HepG2 (cell line): Measurements from ENCODE around the gene POPDC2. TPM values are rescaled to one million over a fixed set of nuclear protein-coding genes. Genes with fewer than 3 reads are reported as not detected.

ENCODE experiments used
- ATAC-seq: fragments of 200-7000 bp; cut with Tn5 transposase; 3 replicates; pipeline ENCODE4 v1.9.1; 2020; ENCODE audit warnings: mild to moderate bottlenecking, moderate library complexity
- BruUV-seq: library from RNA; stranded (reverse); fragments of 400-500 nt; replicated peaks from 2 replicates; lab custom pipeline; 2021; lab: Mats Ljungman, UMichigan
- CTCF ChIA-PET: fragments of 300-600 bp; formaldehyde crosslinking; extraction: SDS; loops from one replicate; lab custom pipeline; 2021; ENCODE audit warnings: low total read pairs, inconsistent platforms, low intra/inter-chr PET ratio; lab: Yijun Ruan, JAX
- POLR2A ChIA-PET: fragments of 350-600 bp; sonication (Branson Sonifier 250); formaldehyde crosslinking; loops from one replicate; lab custom pipeline; 2020; ENCODE audit warnings: antibody characterized with exemption, inconsistent platforms; lab: Yijun Ruan, JAX
- DNase-seq: peaks from one replicate; pipeline ENCODE4 v3.0.0-alpha.2; 2015; ENCODE audit warnings: low spot score
- FAIRE-seq: peaks from 3 replicates; lab custom pipeline; 2011; peaks lifted over from hg19 to GRCh38; lab: Jason Lieb, UNC
- H2AFZ ChIP-seq: one replicate; pipeline ENCODE4 v1.6.1; 2011; ENCODE audit warnings: low read length, inconsistent platforms
- H3K27ac ChIP-seq: fragments of 300-600 bp; 3 replicates; pipeline ENCODE4 v1.8.0; 2011; ENCODE audit warnings: mixed run types, mild to moderate bottlenecking, mixed read lengths, low read length, inconsistent platforms; ENCODE audit not compliant: insufficient read depth; ENCODE audit errors: extremely low read length
- H3K27me3 ChIP-seq, 2 experiments: fragments of 200-600 bp in 1 of 2; 2 replicates in 1 of 2; 3 replicates in 1 of 2; pipeline versions ENCODE4 v1.6.0 to v1.8.0; 2011; ENCODE audit warnings: low read length in 2 of 2, mild to moderate bottlenecking in 2 of 2, moderate library complexity in 2 of 2, inconsistent platforms in 1 of 2; ENCODE audit not compliant: insufficient read depth in 2 of 2, control insufficient read depth in 1 of 2
- H3K36me3 ChIP-seq, 2 experiments: fragments of 200-600 bp in 1 of 2; replicated peaks in 1 of 2; 2 replicates in 1 of 2; 3 replicates in 1 of 2; pipeline versions ENCODE4 v1.5.1 to v1.8.0; 2011; ENCODE audit warnings: low read length in 2 of 2, inconsistent platforms in 1 of 2; ENCODE audit not compliant: insufficient read depth in 2 of 2, control insufficient read depth in 1 of 2
- H3K4me1 ChIP-seq: 2 replicates; pipeline ENCODE4 v1.5.1; 2012; ENCODE audit warnings: low read length, inconsistent platforms; ENCODE audit not compliant: insufficient read depth
- H3K4me2 ChIP-seq: 2 replicates; pipeline ENCODE4 v1.6.0; 2011; ENCODE audit warnings: low read depth, low read length, inconsistent platforms
- H3K4me3 ChIP-seq, 3 experiments: fragments of 200-600 bp in 1 of 3; sonication (generic), shearing (Covaris generic) in 1 of 3; replicated peaks in 1 of 3; 2 replicates each; pipeline ENCODE4 v1.5.1; 2011 to 2016; ENCODE audit warnings: low read length in 3 of 3, inconsistent platforms in 2 of 3, low read depth in 2 of 3, mild to moderate bottlenecking in 2 of 3, control low read depth in 1 of 3, mixed read lengths in 1 of 3; ENCODE audit not compliant: insufficient read depth in 1 of 3
- H3K79me2 ChIP-seq: one replicate; pipeline ENCODE4 v1.6.1; 2011; ENCODE audit warnings: low read length, inconsistent platforms; ENCODE audit not compliant: insufficient read depth
- H3K9ac ChIP-seq: 2 replicates; pipeline ENCODE4 v1.6.0; 2011; ENCODE audit warnings: mild to moderate bottlenecking, low read depth, low read length, inconsistent platforms; ENCODE audit not compliant: insufficient read depth
- H3K9me3 ChIP-seq: 2 replicates; pipeline ENCODE4 v1.5.1; 2012; ENCODE audit warnings: mild to moderate bottlenecking, low read length
- H4K20me1 ChIP-seq: 2 replicates; pipeline ENCODE4 v1.6.0; 2011; ENCODE audit warnings: inconsistent platforms, mild to moderate bottlenecking, low read length, moderate library complexity; ENCODE audit not compliant: insufficient read depth
- JUN ChIP-seq: sonication (generic); formaldehyde crosslinking; IDR thresholded peaks from 2 replicates; pipeline ENCODE4 v1.4.0; 2020; ENCODE audit warnings: mild to moderate bottlenecking, missing genetic modification reagents
- PLSCR1 ChIP-seq: sonication (generic); formaldehyde crosslinking; IDR thresholded peaks from 2 replicates; pipeline ENCODE4 v1.5.0; 2020; ENCODE audit warnings: missing genetic modification reagents, mild to moderate bottlenecking, borderline replicate concordance
- SNAI1 ChIP-seq: sonication (generic); formaldehyde crosslinking; IDR thresholded peaks from 2 replicates; pipeline ENCODE4 v1.5.0; 2020; ENCODE audit warnings: mild to moderate bottlenecking, missing genetic modification reagents, borderline replicate concordance
- WGBS: methylation state at CpG from one replicate; pipeline ENCODE4 v1.1.6; 2017; ENCODE audit warnings: low lambda C conversion rate; 5-methylcytosine and 5-hydroxymethylcytosine counted together
- in situ Hi-C: cut with HindIII; loops from 2 replicates; pipeline ENCODE4 v1.10.0; 2017; ENCODE audit warnings: low pct_unique_long_range_greater_than_20kb; ENCODE audit not compliant: extremely low pct_ligation_motif_present
- intact Hi-C: fragments of 100-400 bp; cut with micrococcal nuclease; formaldehyde crosslinking; loops from one replicate; pipeline ENCODE4 v1.10.0; 2022; ENCODE audit not compliant: unreplicated experiment
- polyA plus RNA-seq, 8 experiments: library from polyadenylated mRNA; depleted of rRNA in 3 of 8; stranded (reverse) in 7 of 8; unstranded in 1 of 8; fragments of >200 nt; fragmentation: Illumina TruSeq in 4 of 8; extraction: Trizol in 4 of 8; gene quantifications; 2 replicates each; pipeline versions ENCODE4 v1.2.1 to v1.2.3, GENCODE V29; 2011 to 2016; ENCODE audit warnings: low read depth in 4 of 8, missing spikeins in 1 of 8, mixed read lengths in 1 of 8; ENCODE audit not compliant: insufficient read depth in 1 of 8
- total RNA-seq, 5 experiments: library from RNA; depleted of rRNA; stranded (reverse); fragments of >200 nt; fragmentation: Illumina TruSeq; extraction: Trizol; gene quantifications; 2 replicates each; pipeline ENCODE4 v1.2.3, GENCODE V29; 2016; ENCODE audit warnings: low read depth in 1 of 5

Gene POPDC2
- total and polyA plus RNA-seq, 2 of the 13 experiments (the other 11 are each of a cell fraction or from before 2014, with no cell fraction given): 0.18 to 0.58 TPM

GRCh38 chr3:119592861-119593260 lies 67.5 kb downstream of the POPDC2 start:
- ATAC-seq (no peak), FAIRE-seq (no peak), DNase-seq (no peak)
- ChIA-PET CTCF (no interaction called here), POLR2A (no interaction called here)
- Histone ChIP-seq H3K27me3 (peaks cover 0 to 1% of the 10 kb centered on the region in 2 experiments; a peak in 1 of 5 replicates), H2AFZ (no peak overlapping the region), H3K79me2 (no peaks in the 10 kb centered on the region), H4K20me1 (no peaks in the 10 kb centered on the region), H3K4me1 (peaks cover 18% of the 10 kb centered on the region; the same call in 1 of the 2 replicates), H3K9ac (no peak overlapping the region), H3K4me3 (no peak overlapping the region), H3K36me3 (no peaks in the 10 kb centered on the region), H3K4me2 (no peak overlapping the region), H3K9me3 (peaks cover 9% of the 10 kb centered on the region), H3K27ac (no peak overlapping the region)
- WGBS: 0% methylated on average over 1 of the region's 1 CpG
- TF ChIP-seq JUN (CRISPR knock-in tag) (no peak), PLSCR1 (no peak), SNAI1 (no peak)
- no TSS peak for BruUV-seq
- in situ Hi-C loops (no loop called here), intact Hi-C loops (no loop called here)

Other genes starting within 250 kb of the POPDC2 start
- gene TMEM39A, start 197.0 kb downstream of the POPDC2 start, total RNA-seq (2016; rRNA removed; fragmentation: Illumina TruSeq; extraction: Trizol): 32.9 and 55.8 TPM in 2 replicates
- gene TMEM39A, start 197.0 kb downstream of the POPDC2 start, polyA plus RNA-seq (2011; rRNA removed): 56.8 and 64.9 TPM in 2 replicates
- 14.2 and 22.9 TPM in 2 replicates for gene POGLUT1, start 191.6 kb downstream of the POPDC2 start, total RNA-seq (2016; rRNA removed; fragmentation: Illumina TruSeq; extraction: Trizol)
- 12.9 and 15.3 TPM in 2 replicates for gene POGLUT1, start 191.6 kb downstream of the POPDC2 start, polyA plus RNA-seq (2011; rRNA removed)
- 77.8 and 78.2 TPM in 2 replicates for gene TIMMDC1, start 162.0 kb downstream of the POPDC2 start, total RNA-seq (2016; rRNA removed; fragmentation: Illumina TruSeq; extraction: Trizol)
- gene TIMMDC1, start 162.0 kb downstream of the POPDC2 start, polyA plus RNA-seq (2011; rRNA removed): 41.9 and 50.0 TPM in 2 replicates
- gene CD80, start 101.0 kb downstream of the POPDC2 start, total RNA-seq (2016; rRNA removed; fragmentation: Illumina TruSeq; extraction: Trizol): not detected in 2 replicates
- not detected in 2 replicates for gene CD80, start 101.0 kb downstream of the POPDC2 start, polyA plus RNA-seq (2011; rRNA removed)
- gene ADPRH, start 81.1 kb downstream of the POPDC2 start, total RNA-seq (2016; rRNA removed; fragmentation: Illumina TruSeq; extraction: Trizol): 0.15 TPM in 1 of 2 replicates, not detected in the other
- gene ADPRH, start 81.1 kb downstream of the POPDC2 start, polyA plus RNA-seq (2011; rRNA removed): 0.01 and 0.07 TPM in 2 replicates
- 0.11 TPM in 1 of 2 replicates, not detected in the other for gene PLA1A, start 62.7 kb downstream of the POPDC2 start, total RNA-seq (2016; rRNA removed; fragmentation: Illumina TruSeq; extraction: Trizol)
- 0.16 and 0.18 TPM in 2 replicates for gene PLA1A, start 62.7 kb downstream of the POPDC2 start, polyA plus RNA-seq (2011; rRNA removed)
- 51.0 and 66.2 TPM in 2 replicates for gene COX17, start 16.8 kb upstream of the POPDC2 start, total RNA-seq (2016; rRNA removed; fragmentation: Illumina TruSeq; extraction: Trizol)
- 34.3 and 41.4 TPM in 2 replicates for gene COX17, start 16.8 kb upstream of the POPDC2 start, polyA plus RNA-seq (2011; rRNA removed)
- gene CFAP91, start 42.4 kb upstream of the POPDC2 start, total RNA-seq (2016; rRNA removed; fragmentation: Illumina TruSeq; extraction: Trizol): not detected in 2 replicates
- gene CFAP91, start 42.4 kb upstream of the POPDC2 start, polyA plus RNA-seq (2011; rRNA removed): not detected in 2 replicates
- 10.9 and 13.4 TPM in 2 replicates for gene NR1I2, start 121.5 kb upstream of the POPDC2 start, total RNA-seq (2016; rRNA removed; fragmentation: Illumina TruSeq; extraction: Trizol)
- gene NR1I2, start 121.5 kb upstream of the POPDC2 start, polyA plus RNA-seq (2011; rRNA removed): 8.8 and 9.8 TPM in 2 replicates